ENCODE measurements around the gene INKA2. TPM values are rescaled to one million over a fixed set of nuclear protein-coding genes. Genes with fewer than 3 reads are reported as not detected.

The INKA2 gene
- total RNA-seq, 1 experiment from 2014 or later, result 0.62 TPM

DNA sequence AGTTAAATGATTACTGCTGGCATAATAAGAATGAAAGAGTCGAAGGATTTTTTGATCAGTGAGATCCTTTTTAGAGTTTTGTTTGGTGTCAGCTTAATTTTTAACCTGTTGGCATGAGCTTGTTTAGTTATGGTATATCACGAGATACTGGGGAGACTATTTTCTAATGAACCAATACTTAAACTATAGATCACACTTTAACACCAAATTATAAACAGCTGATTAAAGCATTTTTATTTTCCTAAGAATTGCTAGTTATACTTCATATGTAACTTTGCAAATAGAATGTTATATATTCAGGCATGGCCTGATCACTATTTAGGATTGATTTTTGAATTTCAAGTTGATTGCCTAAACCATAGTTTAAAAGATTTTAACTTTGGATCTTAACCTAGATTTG is 22.5 kb upstream of the INKA2 start:
- Histone ChIP-seq H3K36me3 (ENCODE audit: insufficient read depth, low read length, poor library complexity, severe bottlenecking) (peaks cover 83% of the 10 kb centered on the region), H3K27me3 (replicated peaks; ENCODE audit: insufficient read depth, low read depth, low read length, poor library complexity) (no peaks in the 10 kb centered on the region), H3K4me3 (ENCODE audit: low read depth, low read length, poor library complexity, severe bottlenecking) (no peak overlapping the region), H3K27ac (ENCODE audit: low read depth, low read length, poor library complexity, severe bottlenecking) (no peak overlapping the region), H3K9me3 (ENCODE audit: low read depth, low read length, poor library complexity, severe bottlenecking) (no peaks in the 10 kb centered on the region), H3K4me1 (ENCODE audit: insufficient read depth, low read length, poor library complexity, severe bottlenecking) (no peaks in the 10 kb centered on the region)
- intact Hi-C loops (cut with micrococcal nuclease; ENCODE audit: unreplicated experiment), result no loop called here
- no peak for TF ChIP-seq CTCF (conservative IDR thresholded peaks at IDR 0.05; ENCODE audit: low read depth, low read length)
- ChIA-PET POLR2A (ENCODE audit: low non-redundant PET) (no interaction called here), CTCF (no interaction called here)
- no TSS peak for BruUV-seq (replicated peaks)
- no peak for DNase-seq (ENCODE audit: low spot score)

DNA sequence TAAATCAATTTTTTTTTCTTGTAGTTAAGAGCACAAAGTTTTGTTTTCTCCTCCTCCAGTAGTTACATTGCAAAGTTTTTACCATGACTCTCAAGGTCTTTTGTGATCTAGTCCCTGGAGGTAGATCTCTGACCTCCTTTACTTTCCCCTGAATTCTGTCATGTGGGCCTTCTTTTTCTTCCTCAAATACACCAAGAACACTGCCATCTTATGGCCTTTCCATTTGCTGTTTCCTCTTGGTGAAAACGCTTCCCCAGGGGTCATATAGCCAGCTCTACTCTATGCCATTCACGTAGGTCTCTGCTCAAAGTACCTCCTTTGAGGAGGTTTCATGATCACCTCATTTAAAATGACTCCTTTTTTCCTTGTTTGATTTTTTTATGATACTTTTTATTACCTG is 19.2 kb upstream of the INKA2 start:
- no TSS peak for BruUV-seq (replicated peaks)
- no peak for TF ChIP-seq EZH2 (IDR thresholded peaks at IDR 0.05; ENCODE audit: borderline replicate concordance, low read depth, low read length, poor library complexity, severe bottlenecking)
- 0 out of 2 replicates have a peak, but pooled peaks have one; percentile 21 for TF ChIP-seq CTCF (conservative IDR thresholded peaks at IDR 0.05; ENCODE audit: low read depth, low read length)
- Histone ChIP-seq H3K4me3 (ENCODE audit: low read depth, low read length, poor library complexity, severe bottlenecking) (no peak overlapping the region), H3K27ac (ENCODE audit: low read depth, low read length, poor library complexity, severe bottlenecking) (no peak overlapping the region), H3K36me3 (ENCODE audit: insufficient read depth, low read length, poor library complexity, severe bottlenecking) (peaks cover 49% of the 10 kb centered on the region), H3K27me3 (replicated peaks; ENCODE audit: insufficient read depth, low read depth, low read length, poor library complexity) (no peaks in the 10 kb centered on the region), H3K4me1 (ENCODE audit: insufficient read depth, low read length, poor library complexity, severe bottlenecking) (peaks cover 7% of the 10 kb centered on the region), H3K9me3 (ENCODE audit: low read depth, low read length, poor library complexity, severe bottlenecking) (no peaks in the 10 kb centered on the region)
- POLR2A ChIA-PET (ENCODE audit: low non-redundant PET), result no interaction called here
- DNase-seq (ENCODE audit: low spot score), result peak; percentile 12
- intact Hi-C loops (cut with micrococcal nuclease; ENCODE audit: unreplicated experiment), result loop anchor here (5.0 kb wide), 1 partner anchor 311 kb away; the partner anchor contains the start of genes ATP5PB and WDR77
- CTCF ChIA-PET, result no interaction called here

DNA sequence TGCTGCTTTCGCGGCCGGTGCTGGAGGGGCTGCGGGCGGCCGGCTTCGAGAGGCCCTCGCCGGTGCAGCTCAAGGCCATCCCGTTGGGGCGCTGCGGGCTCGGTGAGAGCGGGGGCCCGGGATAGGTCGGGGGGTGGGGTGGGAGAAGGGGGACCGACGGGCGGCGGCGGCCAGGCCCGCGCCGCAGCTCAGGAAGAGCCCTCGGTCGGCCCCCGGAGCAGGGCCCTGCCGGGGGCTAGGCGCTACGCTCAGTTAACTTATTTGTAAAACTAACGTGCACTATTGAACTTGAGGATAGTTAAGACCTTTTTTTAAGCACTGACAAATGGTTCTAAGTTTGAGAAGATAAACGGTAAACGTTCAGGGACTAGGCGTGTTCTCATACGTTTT is 16.9 kb upstream of the INKA2 start:
- Histone ChIP-seq H3K27ac (ENCODE audit: low read depth, low read length, poor library complexity, severe bottlenecking) (peak overlapping the region; percentile 95), H3K9me3 (ENCODE audit: low read depth, low read length, poor library complexity, severe bottlenecking) (no peaks in the 10 kb centered on the region), H3K27me3 (replicated peaks; ENCODE audit: insufficient read depth, low read depth, low read length, poor library complexity) (no peaks in the 10 kb centered on the region), H3K4me1 (ENCODE audit: insufficient read depth, low read length, poor library complexity, severe bottlenecking) (peaks cover 7% of the 10 kb centered on the region), H3K4me3 (ENCODE audit: low read depth, low read length, poor library complexity, severe bottlenecking) (peak overlapping the region; percentile 92), H3K36me3 (ENCODE audit: insufficient read depth, low read length, poor library complexity, severe bottlenecking) (peaks cover 28% of the 10 kb centered on the region)
- peak; percentile 7 for DNase-seq (ENCODE audit: low spot score)
- ChIA-PET POLR2A (ENCODE audit: low non-redundant PET) (no interaction called here), CTCF (no interaction called here)
- TF ChIP-seq CTCF (conservative IDR thresholded peaks at IDR 0.05; ENCODE audit: low read depth, low read length), result no peak
- no TSS peak for BruUV-seq (replicated peaks)
- intact Hi-C loops (cut with micrococcal nuclease; ENCODE audit: unreplicated experiment), result loop anchor here (5.0 kb wide), 1 partner anchor 309 kb away; the partner anchor contains the start of genes ATP5PB and WDR77

Data from A673 (cell line).